Upper lobe of left lung (tissue), 6 donors: ENCODE measurements around the gene SLC6A6. TPM values are rescaled to one million over a fixed set of nuclear protein-coding genes. Genes with fewer than 3 reads are reported as not detected.

ENCODE experiments used
- ATAC-seq, 2 donors: fragments of 200-7000 bp; cut with Tn5 transposase; one replicate each; pipeline ENCODE4 v1.9.1; 2022; ENCODE audit warnings: mild to moderate bottlenecking in 2 of 2, moderate library complexity in 2 of 2; ENCODE audit not compliant: low FRiP score in 2 of 2
- DNase-seq, 2 donors: peaks; one replicate each; pipeline ENCODE4 v3.0.0-alpha.2; 2019 to 2020
- H3K27ac ChIP-seq, 4 donors: fragments of 200-600 bp; sonication (generic); one replicate each; pipeline ENCODE4 v1.5.1; 2016 to 2019
- H3K27me3 ChIP-seq, 4 donors: fragments of 200-600 bp; sonication (generic); one replicate each; pipeline ENCODE4 v1.5.1; 2017 to 2019
- H3K36me3 ChIP-seq, 4 donors: fragments of 200-600 bp; sonication (generic); one replicate each; pipeline ENCODE4 v1.5.1; 2016 to 2019
- H3K4me1 ChIP-seq, 4 donors: fragments of 200-600 bp; sonication (generic); one replicate each; pipeline ENCODE4 v1.5.1; 2018 to 2019
- H3K4me3 ChIP-seq, 4 donors: fragments of 200-600 bp; sonication (generic); one replicate each; pipeline ENCODE4 v1.5.1; 2017 to 2019; ENCODE audit warnings: mild to moderate bottlenecking in 2 of 4, moderate library complexity in 1 of 4
- H3K9me3 ChIP-seq, 4 donors: fragments of 200-600 bp; sonication (generic); one replicate each; pipeline ENCODE4 v1.5.1; 2018 to 2019
- EP300 ChIP-seq, 4 donors: sonication (generic); formaldehyde crosslinking; IDR thresholded peaks; one replicate each; pipeline ENCODE4 v1.5.1; 2017; ENCODE audit warnings: antibody characterized with exemption in 4 of 4, control low read depth in 2 of 4
- POLR2A ChIP-seq, 4 donors: fragments of 450-650 bp; IDR thresholded peaks; one replicate each; pipeline ENCODE4 v1.5.1; 2016 to 2017; ENCODE audit warnings: antibody characterized with exemption in 4 of 4, mild to moderate bottlenecking in 2 of 4
- POLR2AphosphoS5 ChIP-seq, 2 donors: sonication (generic); formaldehyde crosslinking; IDR thresholded peaks; one replicate each; pipeline ENCODE4 v1.5.1; 2017; ENCODE audit warnings: antibody characterized with exemption in 2 of 2
- WGBS, 2 donors: methylation state at CpG; one replicate each; pipeline ENCODE4 v1.1.5; 2017 to 2018; 5-methylcytosine and 5-hydroxymethylcytosine counted together
- total RNA-seq, 6 donors: library from RNA; depleted of rRNA in 4 of 6; stranded (reverse); fragments of >200 nt in 4 of 6; gene quantifications; one replicate each; pipeline versions ENCODE4 v1.1.0 to v1.2.1, GENCODE V29; 2016 to 2021
- TF ChIP-seq, protein P1 (sequence below), 6 experiments: fragments of 450-650 bp in 4 of 6; fragments of 200-600 bp in 2 of 6; sonication (generic) in 2 of 6; IDR thresholded peaks; one replicate each; pipeline ENCODE4 v1.5.1; 2016 to 2019; ENCODE audit warnings: antibody characterized with exemption in 6 of 6
- donor health status: DM: no; HTN: no; CAD: no; lungs with moderate emphysema.
- donor health status: DM: no; HTN: yes; CAD: no; lungs with severe emphysema.

The SLC6A6 gene
- total RNA-seq, 6 donors from 2014 or later, result 60.6 to 154 (median 92.8) TPM

DNA sequence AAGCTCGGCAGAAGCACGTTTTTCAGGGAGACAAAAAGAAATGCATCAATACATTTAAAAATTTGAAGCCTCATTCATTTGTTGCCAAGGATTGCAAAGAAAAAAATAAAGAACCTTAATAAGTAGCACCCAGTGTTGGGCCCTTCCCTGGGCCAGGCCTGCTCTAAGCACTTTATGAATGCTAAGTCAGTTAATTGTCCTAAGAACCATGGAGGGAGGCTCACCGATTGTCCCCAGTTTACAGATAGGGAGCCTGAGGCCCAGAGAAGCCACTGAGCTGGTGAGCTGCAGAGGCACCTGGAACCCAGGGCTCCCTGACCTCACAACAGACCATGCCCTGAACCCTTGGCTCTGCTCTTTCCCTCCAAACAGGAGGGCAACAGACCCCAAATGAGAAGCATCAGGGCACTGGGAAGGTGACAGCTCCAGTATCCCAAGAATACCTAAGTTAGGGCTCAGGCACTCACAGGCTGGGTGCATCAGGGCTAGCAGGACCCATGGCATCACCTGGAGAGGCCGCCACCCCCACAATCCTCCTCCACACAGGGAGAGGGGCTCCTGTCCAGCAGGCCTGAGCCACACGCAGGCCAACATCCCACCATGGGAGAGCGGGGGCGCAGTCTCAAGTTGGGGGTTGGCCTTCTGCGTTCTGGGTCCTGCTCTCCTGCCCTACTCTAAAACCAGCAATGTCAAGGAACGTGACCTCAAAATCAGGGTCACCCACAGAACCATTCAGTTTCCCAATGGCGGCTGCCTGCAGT is 133.8 kb downstream of the SLC6A6 start:
- no peak overlapping the region for H3K4me3 ChIP-seq
- no peak for TF ChIP-seq EP300 (IDR thresholded peaks at IDR 0.05)
- TF ChIP-seq, protein P1, sequence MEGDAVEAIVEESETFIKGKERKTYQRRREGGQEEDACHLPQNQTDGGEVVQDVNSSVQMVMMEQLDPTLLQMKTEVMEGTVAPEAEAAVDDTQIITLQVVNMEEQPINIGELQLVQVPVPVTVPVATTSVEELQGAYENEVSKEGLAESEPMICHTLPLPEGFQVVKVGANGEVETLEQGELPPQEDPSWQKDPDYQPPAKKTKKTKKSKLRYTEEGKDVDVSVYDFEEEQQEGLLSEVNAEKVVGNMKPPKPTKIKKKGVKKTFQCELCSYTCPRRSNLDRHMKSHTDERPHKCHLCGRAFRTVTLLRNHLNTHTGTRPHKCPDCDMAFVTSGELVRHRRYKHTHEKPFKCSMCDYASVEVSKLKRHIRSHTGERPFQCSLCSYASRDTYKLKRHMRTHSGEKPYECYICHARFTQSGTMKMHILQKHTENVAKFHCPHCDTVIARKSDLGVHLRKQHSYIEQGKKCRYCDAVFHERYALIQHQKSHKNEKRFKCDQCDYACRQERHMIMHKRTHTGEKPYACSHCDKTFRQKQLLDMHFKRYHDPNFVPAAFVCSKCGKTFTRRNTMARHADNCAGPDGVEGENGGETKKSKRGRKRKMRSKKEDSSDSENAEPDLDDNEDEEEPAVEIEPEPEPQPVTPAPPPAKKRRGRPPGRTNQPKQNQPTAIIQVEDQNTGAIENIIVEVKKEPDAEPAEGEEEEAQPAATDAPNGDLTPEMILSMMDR (IDR thresholded peaks at IDR 0.05), result no peak
- TF ChIP-seq POLR2A (IDR thresholded peaks at IDR 0.05), result no peak
- TF ChIP-seq POLR2AphosphoS5 (IDR thresholded peaks at IDR 0.05), result no peak
- H3K4me1 ChIP-seq, result peaks cover 0 to 10% (median 2%) of the 10 kb centered on the region in 4 donors
- ATAC-seq, result no peak
- H3K27me3 ChIP-seq, result no peaks in the 10 kb centered on the region
- WGBS, 2 donors, result 86 to 91% methylated on average over 5 to 10 of the region's 10 CpGs
- DNase-seq, result no peak
- no peaks in the 10 kb centered on the region for H3K9me3 ChIP-seq
- no peak overlapping the region for H3K27ac ChIP-seq
- no peaks in the 10 kb centered on the region for H3K36me3 ChIP-seq

DNA sequence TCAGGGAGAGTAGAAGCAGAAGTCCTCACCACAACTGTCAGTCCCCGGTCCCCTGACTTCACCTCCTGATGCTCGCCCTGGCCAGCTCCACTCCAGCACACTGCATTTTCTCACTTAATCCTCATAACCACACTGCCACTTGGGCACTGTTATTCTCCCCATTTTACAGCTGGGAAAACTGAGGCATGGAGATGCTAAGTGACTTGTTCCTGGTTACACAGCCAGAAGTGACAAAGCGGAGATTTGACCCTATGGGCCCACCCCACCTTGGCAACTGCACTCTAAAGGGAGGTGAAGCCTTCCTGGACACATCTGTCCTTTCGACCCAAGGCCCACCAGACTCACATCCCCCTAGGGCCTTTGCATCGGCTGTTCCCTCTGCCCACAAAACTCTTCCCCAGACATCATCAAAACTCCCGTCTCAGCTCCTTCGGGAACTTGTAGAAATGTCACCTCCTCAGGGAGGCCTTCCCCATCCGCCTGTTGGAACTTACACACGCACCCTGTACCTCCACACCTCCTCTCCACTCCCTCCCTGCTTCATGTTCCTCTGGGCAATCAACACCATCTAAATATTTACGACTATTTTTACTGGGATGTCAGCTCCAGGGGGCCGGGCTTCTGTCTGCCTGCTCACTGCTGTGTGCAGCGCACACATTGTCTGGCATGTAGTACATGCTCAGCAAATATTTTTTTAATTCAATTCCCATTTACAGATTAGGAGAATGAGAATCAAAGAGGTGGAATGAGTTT is 134.6 kb downstream of the SLC6A6 start:
- ATAC-seq (no peak), DNase-seq (no peak)
- 89 to 94% methylated on average over 12 of the region's 12 CpGs for WGBS, 2 donors
- TF ChIP-seq POLR2AphosphoS5 (IDR thresholded peaks at IDR 0.05) (no peak), EP300 (IDR thresholded peaks at IDR 0.05) (no peak), POLR2A (IDR thresholded peaks at IDR 0.05) (no peak)
- TF ChIP-seq, protein P1 (IDR thresholded peaks at IDR 0.05), result no peak
- Histone ChIP-seq H3K9me3 (no peaks in the 10 kb centered on the region), H3K4me3 (no peak overlapping the region), H3K27ac (no peak overlapping the region), H3K36me3 (no peaks in the 10 kb centered on the region), H3K27me3 (no peaks in the 10 kb centered on the region), H3K4me1 (peaks cover 0 to 10% (median 2%) of the 10 kb centered on the region in 4 donors)

DNA sequence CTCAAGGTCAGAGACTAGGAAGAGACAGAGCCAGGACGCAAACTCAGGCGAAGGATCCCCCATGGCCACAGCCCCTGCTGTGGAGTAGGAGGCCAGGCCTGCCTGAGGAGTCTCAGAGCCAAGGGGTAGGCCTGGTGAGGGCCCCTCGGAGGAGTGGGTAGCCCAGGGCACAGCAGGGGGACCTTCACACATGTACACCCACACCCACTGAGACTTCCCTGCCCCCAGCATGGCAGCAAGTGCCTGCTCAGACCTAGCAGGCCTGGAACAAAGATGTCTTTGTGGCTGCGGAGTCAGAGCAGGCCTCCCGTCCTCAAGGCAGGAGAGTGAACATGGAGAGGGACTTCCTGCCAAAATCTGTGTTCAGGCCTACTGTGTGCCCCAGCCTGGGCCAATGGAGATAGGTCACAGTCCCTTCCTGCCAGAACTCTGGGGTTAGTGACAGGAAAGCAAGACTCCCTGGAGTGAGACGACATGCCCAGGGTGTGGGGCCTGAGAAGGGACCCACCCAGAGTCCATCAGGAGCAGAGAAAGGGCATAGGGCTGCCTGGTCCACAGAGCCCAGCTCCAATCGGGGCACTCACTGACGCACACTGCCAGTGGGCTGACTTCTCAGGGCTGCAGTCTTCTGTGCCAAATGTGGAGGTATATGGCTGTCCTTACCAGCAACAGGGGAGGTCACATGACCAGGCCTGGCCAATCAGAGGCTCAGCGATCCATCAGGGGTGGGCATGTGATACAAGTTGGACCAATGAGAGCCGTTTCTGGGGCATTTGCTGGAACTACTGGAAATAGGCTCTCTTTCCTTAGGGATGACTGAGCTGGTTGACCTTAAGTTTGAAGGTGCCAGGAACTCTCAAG is 135.4 kb downstream of the SLC6A6 start:
- no peak for ATAC-seq

DNA sequence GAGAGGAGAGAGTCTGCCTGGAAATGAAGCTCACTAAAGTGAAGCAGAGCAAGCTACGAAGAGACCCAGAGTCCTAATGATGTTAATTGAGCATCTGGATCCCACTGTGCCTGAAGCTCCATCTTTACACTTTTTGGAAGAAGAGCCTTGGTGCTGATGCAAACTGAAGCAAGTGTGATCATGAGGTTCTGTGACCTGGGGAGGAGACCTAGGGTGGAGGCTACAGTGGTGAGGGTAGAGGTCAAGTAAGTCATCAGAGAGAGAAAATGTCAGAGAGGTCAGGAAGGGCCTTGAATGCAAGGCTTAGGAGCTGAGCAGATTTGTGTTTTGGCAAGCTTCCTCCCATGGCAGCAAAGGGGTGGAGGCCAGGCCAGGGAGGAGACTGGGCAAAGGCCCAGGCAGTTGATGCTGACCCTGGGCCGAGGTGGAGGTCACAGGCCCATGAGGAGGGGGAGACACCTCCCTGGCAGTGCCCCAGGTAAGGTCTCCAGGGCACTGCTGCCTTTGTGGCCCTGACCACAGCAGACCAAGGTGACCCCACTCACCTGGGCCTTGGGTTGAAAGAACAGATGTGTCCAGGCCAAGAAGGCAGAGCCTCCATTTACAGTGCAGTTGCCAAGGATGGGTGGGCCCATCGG is 136.2 kb downstream of the SLC6A6 start:
- Histone ChIP-seq H3K27me3 (no peaks in the 10 kb centered on the region), H3K36me3 (no peaks in the 10 kb centered on the region), H3K4me1 (peaks cover 0 to 5% (median 0%) of the 10 kb centered on the region in 4 donors), H3K4me3 (no peak overlapping the region), H3K27ac (no peak overlapping the region), H3K9me3 (no peaks in the 10 kb centered on the region)
- ATAC-seq, result no peak
- no peak for DNase-seq
- TF ChIP-seq POLR2AphosphoS5 (IDR thresholded peaks at IDR 0.05) (no peak), POLR2A (IDR thresholded peaks at IDR 0.05) (no peak), EP300 (IDR thresholded peaks at IDR 0.05) (no peak)
- TF ChIP-seq, protein P1 (IDR thresholded peaks at IDR 0.05), result no peak
- 74 to 81% methylated on average over 3 of the region's 3 CpGs for WGBS, 2 donors

More for the DNA sequence above, 135.4 kb downstream of the SLC6A6 start:
- H3K27me3 ChIP-seq, result no peaks in the 10 kb centered on the region
- H3K36me3 ChIP-seq, result no peaks in the 10 kb centered on the region
- H3K4me1 ChIP-seq, result peaks cover 0 to 7% (median 0%) of the 10 kb centered on the region in 4 donors
- WGBS, 2 donors, result 94 to 100% methylated on average over 6 to 10 of the region's 10 CpGs
- no peak overlapping the region for H3K4me3 ChIP-seq
- H3K9me3 ChIP-seq, result no peaks in the 10 kb centered on the region
- DNase-seq, result no peak
- no peak overlapping the region for H3K27ac ChIP-seq
- TF ChIP-seq POLR2AphosphoS5 (IDR thresholded peaks at IDR 0.05) (no peak), POLR2A (IDR thresholded peaks at IDR 0.05) (no peak), EP300 (IDR thresholded peaks at IDR 0.05) (no peak)
- TF ChIP-seq, protein P1 (IDR thresholded peaks at IDR 0.05), result no peak
